ENCODE data around the gene ALX3.

- TF ChIP-seq GATA2 (IDR thresholded peaks at IDR 0.05; ENCODE audit: low read depth, low read length) = no peak
- TF ChIP-seq GATA3 (IDR thresholded peaks at IDR 0.05; ENCODE audit: low read depth, low read length) = no peak
Measured at GRCh38 chr1:110091381-110091780, 20.9 kb upstream of the ALX3 start.

Measured in SH-SY5Y (cell line).